Bone marrow (tissue), 2 donors: Measurements from ENCODE around the gene TMIGD1.

Experiments
- DNase-seq, 2 donors: peaks; one replicate each; lab custom pipeline; 2025; lab: John Stamatoyannopoulos, UW

TMIGD1 gene

GRCh38 chr17:30333503-30334360, at the start of gene TMIGD1:
TMIGD1 (minus strand) TSS chr17:30334057; CDS start chr17:30332133, 1,924 bp downstream.
- no peak for DNase-seq

- DNase-seq, result no peak
Observed at GRCh38 chr17:30382345-30382744, 48.5 kb upstream of the TMIGD1 start.

- no peak for DNase-seq
Observed at GRCh38 chr17:30381340-30381659, 47.4 kb upstream of the TMIGD1 start.

GRCh38 chr17:30380643-30381339, 46.9 kb upstream of the TMIGD1 start:
- DNase-seq, result peak in 1 of 2 donors; percentile 13

- no peak for DNase-seq
Observed at GRCh38 chr17:30379903-30380381, 46.1 kb upstream of the TMIGD1 start.

GRCh38 chr17:30379303-30379902, 45.5 kb upstream of the TMIGD1 start:
- no peak for DNase-seq

- DNase-seq, result peak; percentile 83 to 85
Observed at GRCh38 chr17:30378825-30379302, 45.0 kb upstream of the TMIGD1 start, which contains the start of gene CPD. CPD (plus strand) TSS chr17:30378927; CDS start chr17:30378981, 54 bp downstream.

- no peak for DNase-seq
Observed at GRCh38 chr17:30378241-30378824, 44.5 kb upstream of the TMIGD1 start.

GRCh38 chr17:30377574-30378240, 43.9 kb upstream of the TMIGD1 start:
- no peak for DNase-seq

- DNase-seq, result no peak
Observed at GRCh38 chr17:30376621-30377452, 43.0 kb upstream of the TMIGD1 start.

- DNase-seq, result no peak
Observed at GRCh38 chr17:30375661-30376060, 41.8 kb upstream of the TMIGD1 start.

- no peak for DNase-seq
Observed at GRCh38 chr17:30372755-30373154, 38.9 kb upstream of the TMIGD1 start.

GRCh38 chr17:30369995-30370394, 36.1 kb upstream of the TMIGD1 start:
- DNase-seq, result no peak

- DNase-seq, result peak in 1 of 2 donors; percentile 32
Observed at GRCh38 chr17:30368912-30369720, 35.3 kb upstream of the TMIGD1 start.

GRCh38 chr17:30366536-30366935, 32.7 kb upstream of the TMIGD1 start:
- no peak for DNase-seq

GRCh38 chr17:30363715-30364202, 29.9 kb upstream of the TMIGD1 start:
- DNase-seq, result peak; percentile 21 to 62

GRCh38 chr17:30361766-30362279, 28.0 kb upstream of the TMIGD1 start:
- no peak for DNase-seq

- DNase-seq, result peak in 1 of 2 donors; percentile 35
Observed at GRCh38 chr17:30360086-30360808, 26.4 kb upstream of the TMIGD1 start.
